ENCODE measurements around the gene OVCA2. TPM values are rescaled to one million over a fixed set of nuclear protein-coding genes. Genes with fewer than 3 reads are reported as not detected.

Gene OVCA2
- 10 to 100 TPM; 32.4 to 49.0 (median 37.8) TPM for total RNA-seq

DNA sequence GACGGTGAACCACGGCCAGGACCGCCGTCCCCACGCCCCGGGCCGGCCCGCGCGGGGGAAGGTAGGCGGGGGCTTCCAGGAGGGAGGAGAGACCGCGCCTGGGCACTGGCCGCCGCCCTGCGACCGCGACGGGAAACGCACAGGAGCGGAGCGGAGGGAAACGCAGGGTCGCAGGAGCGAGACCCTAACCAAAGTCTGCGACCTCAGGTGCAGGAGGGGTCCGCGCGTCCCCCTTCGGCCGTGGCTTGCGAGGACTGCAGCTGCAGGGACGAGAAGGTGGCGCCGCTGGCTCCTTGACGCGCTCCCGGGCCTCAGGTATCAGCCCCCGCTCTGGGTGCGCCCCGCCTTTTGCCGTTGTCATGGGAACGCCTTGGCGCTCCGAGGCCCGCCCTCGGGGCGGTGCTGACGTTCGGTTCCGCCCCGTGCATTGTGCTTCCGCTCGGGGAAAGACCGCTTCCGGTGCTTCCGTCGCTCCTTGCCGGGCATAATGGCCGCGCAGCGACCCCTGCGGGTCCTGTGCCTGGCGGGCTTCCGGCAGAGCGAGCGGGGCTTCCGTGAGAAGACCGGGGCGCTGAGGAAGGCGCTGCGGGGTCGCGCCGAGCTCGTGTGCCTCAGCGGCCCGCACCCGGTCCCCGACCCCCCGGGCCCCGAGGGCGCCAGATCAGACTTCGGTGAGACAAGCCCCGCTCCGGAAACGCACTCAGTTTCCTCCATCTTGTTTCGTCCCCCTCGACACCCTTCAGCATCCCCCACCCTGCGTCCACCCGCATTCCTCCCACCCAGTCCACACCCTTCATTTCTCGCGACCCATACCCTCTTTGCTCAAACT is at the start of gene OVCA2:
Gene OVCA2, plus strand, starts transcription at position 462 of the 829 bp plus-strand sequence. Its CDS starts 26 bp downstream, at position 488.
- Histone ChIP-seq H3K9me3 (no peaks in the 10 kb centered on the region), H3K36me3 (peaks cover 0 to 24% (median 0%) of the 10 kb centered on the region in 3 donors), H3K4me3 (peak within 1 kb of the TSS; percentile 57 to 97 (median 86)), H3K27ac (peak within 1 kb of the TSS; percentile 83 to 96 (median 91)), H3K4me1 (peaks cover 0 to 24% (median 8%) of the 10 kb centered on the region in 4 donors), H3K27me3 (no peaks in the 10 kb centered on the region)
- TF ChIP-seq, protein P1, sequence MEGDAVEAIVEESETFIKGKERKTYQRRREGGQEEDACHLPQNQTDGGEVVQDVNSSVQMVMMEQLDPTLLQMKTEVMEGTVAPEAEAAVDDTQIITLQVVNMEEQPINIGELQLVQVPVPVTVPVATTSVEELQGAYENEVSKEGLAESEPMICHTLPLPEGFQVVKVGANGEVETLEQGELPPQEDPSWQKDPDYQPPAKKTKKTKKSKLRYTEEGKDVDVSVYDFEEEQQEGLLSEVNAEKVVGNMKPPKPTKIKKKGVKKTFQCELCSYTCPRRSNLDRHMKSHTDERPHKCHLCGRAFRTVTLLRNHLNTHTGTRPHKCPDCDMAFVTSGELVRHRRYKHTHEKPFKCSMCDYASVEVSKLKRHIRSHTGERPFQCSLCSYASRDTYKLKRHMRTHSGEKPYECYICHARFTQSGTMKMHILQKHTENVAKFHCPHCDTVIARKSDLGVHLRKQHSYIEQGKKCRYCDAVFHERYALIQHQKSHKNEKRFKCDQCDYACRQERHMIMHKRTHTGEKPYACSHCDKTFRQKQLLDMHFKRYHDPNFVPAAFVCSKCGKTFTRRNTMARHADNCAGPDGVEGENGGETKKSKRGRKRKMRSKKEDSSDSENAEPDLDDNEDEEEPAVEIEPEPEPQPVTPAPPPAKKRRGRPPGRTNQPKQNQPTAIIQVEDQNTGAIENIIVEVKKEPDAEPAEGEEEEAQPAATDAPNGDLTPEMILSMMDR (IDR thresholded peaks at IDR 0.05): peak; percentile 42 to 67 (median 49)
- peak; percentile 38 to 49 for TF ChIP-seq POLR2A (IDR thresholded peaks at IDR 0.05)
- DNase-seq: peak; percentile 95 to 98 (median 96)

DNA sequence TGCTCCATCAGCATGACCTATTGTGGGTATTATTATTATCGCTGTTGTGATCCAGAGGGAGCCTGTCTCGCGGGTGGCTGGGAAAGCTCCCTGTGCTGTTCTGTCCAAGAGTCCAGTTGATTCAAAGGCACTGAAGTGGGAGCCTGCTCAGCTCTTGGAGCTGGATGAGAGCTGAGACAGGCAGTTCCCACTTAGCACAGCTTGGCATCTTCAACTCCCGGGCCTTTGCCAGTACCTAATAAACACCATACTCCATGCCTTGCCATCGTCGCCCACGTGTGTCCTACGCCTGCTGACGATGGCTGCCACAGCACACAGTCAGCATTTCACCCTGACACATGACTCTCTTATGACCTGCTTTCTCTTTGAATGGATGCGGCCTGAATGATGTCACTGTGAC is 49.3 kb upstream of the OVCA2 start:
- no peak for DNase-seq
- Histone ChIP-seq H3K9me3 (no peaks in the 10 kb centered on the region), H3K4me3 (no peak overlapping the region), H3K36me3 (no peaks in the 10 kb centered on the region), H3K27ac (no peak overlapping the region), H3K4me1 (peaks cover 0 to 5% (median 0%) of the 10 kb centered on the region in 4 donors), H3K27me3 (no peaks in the 10 kb centered on the region)
- TF ChIP-seq POLR2A (IDR thresholded peaks at IDR 0.05): no peak
- TF ChIP-seq, protein P1 (IDR thresholded peaks at IDR 0.05): no peak

DNA sequence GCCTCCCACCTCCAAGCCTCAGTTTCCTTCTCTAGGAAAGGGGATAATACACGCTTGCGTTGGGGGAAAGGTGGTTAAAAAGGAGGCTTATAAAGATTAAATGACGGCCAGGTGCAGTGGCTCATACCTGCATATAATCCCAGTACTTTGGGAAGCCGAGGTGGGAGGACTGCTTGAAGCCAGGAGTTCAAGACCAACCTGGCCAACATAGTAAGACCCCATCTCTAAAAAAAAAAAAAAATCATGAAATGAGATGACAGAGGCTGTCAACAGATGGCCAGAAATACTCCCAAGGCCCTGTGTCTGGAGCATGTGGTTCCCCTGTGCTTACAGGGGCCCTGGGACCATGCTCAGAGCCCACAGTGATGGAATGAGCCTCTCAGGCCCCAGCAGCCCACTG is 47.1 kb upstream of the OVCA2 start:
- Histone ChIP-seq H3K27ac (no peak overlapping the region), H3K27me3 (no peaks in the 10 kb centered on the region), H3K36me3 (no peaks in the 10 kb centered on the region), H3K4me1 (peaks cover 3 to 26% (median 6%) of the 10 kb centered on the region in 4 donors), H3K9me3 (no peaks in the 10 kb centered on the region), H3K4me3 (no peak overlapping the region)
- no peak for DNase-seq
- TF ChIP-seq POLR2A (IDR thresholded peaks at IDR 0.05): no peak
- TF ChIP-seq, protein P1 (IDR thresholded peaks at IDR 0.05): no peak

DNA sequence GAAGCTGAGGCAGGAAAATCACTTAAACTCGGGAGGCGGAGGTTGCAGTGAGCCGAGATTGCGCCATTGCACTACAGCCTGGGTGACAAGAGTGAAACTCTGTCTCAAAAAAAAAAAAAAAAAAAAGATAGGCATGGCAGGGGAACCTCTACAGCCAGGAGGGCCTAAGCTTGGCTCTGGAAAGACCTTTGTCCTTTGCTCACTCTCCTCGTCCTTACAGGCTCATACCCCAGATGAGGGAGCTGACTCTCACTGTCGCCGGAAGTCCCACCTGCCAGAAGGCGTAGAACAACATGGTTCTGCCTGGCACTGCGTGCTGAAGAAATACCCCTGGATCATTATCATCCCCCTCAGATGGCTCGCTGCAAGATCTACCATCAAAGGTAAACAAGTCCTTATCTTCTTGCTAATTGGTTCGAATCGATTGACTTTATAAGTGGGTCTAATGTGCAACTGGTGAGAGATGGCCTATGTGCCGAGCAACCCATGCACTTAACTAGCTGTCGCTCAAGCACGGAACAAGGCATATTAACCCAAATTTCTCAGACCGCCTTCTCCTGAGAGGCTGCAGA is 46.4 kb upstream of the OVCA2 start:
- H3K9me3 ChIP-seq: no peaks in the 10 kb centered on the region
- no peaks in the 10 kb centered on the region for H3K36me3 ChIP-seq
- DNase-seq: no peak
- no peak overlapping the region for H3K4me3 ChIP-seq
- TF ChIP-seq, protein P1 (IDR thresholded peaks at IDR 0.05): no peak
- no peak for TF ChIP-seq POLR2A (IDR thresholded peaks at IDR 0.05)
- peaks cover 4 to 33% (median 7%) of the 10 kb centered on the region in 4 donors for H3K4me1 ChIP-seq
- H3K27me3 ChIP-seq: no peaks in the 10 kb centered on the region
- no peak overlapping the region for H3K27ac ChIP-seq

DNA sequence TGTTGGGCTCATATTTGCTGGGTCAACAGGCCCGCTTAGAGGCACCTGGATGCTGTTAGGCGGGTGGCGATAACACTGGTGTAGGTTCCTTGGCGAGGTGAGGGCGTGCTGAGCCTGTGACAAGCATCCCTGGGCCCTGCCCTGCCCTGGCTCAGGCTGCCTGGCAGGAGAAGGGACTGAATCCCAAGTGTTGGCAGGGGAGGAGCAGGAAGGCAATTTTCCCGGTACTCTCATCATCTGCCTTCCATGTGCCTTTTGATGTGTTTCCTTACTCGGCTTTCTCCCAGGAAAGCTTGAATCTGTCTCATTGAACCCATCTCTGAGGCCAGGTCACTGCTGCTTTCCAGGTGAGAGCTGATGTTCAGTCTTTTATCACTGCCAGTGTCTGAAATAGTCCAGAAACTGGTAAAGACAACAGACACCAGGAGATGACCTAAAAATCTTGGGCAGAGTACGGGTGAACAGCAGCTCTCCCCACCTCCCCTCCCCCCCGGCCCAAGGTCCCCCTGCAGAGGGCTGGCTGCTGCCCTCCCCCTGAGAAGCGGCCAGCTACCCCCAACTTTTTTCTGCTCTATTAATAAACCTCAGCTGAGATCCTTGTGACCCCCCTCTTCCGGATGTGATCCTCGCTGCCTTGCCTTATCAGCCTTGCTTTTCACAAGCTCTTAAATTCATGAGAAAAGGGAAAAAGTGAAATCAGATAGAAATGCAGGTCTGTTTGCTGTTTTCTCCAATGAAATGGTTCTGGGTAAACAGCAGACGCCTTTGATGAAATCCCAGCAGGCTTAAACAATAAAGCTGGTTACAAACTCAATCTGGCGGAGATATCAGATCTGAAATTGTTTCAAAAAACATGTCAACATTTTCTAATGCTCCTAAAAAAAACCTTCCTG is 45.7 kb upstream of the OVCA2 start:
- TF ChIP-seq POLR2A (IDR thresholded peaks at IDR 0.05): no peak
- TF ChIP-seq, protein P1 (IDR thresholded peaks at IDR 0.05): no peak
- Histone ChIP-seq H3K9me3 (no peaks in the 10 kb centered on the region), H3K27ac (no peak overlapping the region), H3K4me3 (no peak overlapping the region), H3K27me3 (no peaks in the 10 kb centered on the region), H3K4me1 (peaks cover 4 to 33% (median 7%) of the 10 kb centered on the region in 4 donors), H3K36me3 (no peaks in the 10 kb centered on the region)
- no peak for DNase-seq
